Lower leg skin (tissue), 3 donors: Measurements from ENCODE around the gene LCN2.

Source experiments
- CTCF ChIP-seq, 3 donors: fragments of 450-650 bp; IDR thresholded peaks; one replicate each; pipeline ENCODE4 v1.5.1; 2016; ENCODE audit warnings: antibody characterized with exemption in 3 of 3, mild to moderate bottlenecking in 3 of 3, moderate library complexity in 2 of 3
- POLR2A ChIP-seq, 2 donors: fragments of 450-650 bp; IDR thresholded peaks; one replicate each; pipeline ENCODE4 v1.6.1; 2016 to 2017; ENCODE audit warnings: antibody characterized with exemption in 2 of 2, mild to moderate bottlenecking in 1 of 2, moderate library complexity in 1 of 2

GRCh38 chr9:128113526-128114325, 35.5 kb upstream of the LCN2 start:
- no peak for TF ChIP-seq CTCF (IDR thresholded peaks at IDR 0.05)
- no peak for TF ChIP-seq POLR2A (IDR thresholded peaks at IDR 0.05)
